Fibroblast of lung (primary cell): ENCODE results near the gene DSPP.

Experiments used
- CTCF ChIP-seq, 2 donors: IDR thresholded peaks in 1 of 2; conservative IDR thresholded peaks in 1 of 2; 1 replicate in 1 of 2; 2 replicates in 1 of 2; pipeline ENCODE4 v1.5.1; 2011 to 2012; ENCODE audit warnings: low read length in 2 of 2, control low read depth in 1 of 2, inconsistent platforms in 1 of 2, low read depth in 1 of 2, mild to moderate bottlenecking in 1 of 2
- EZH2 ChIP-seq: IDR thresholded peaks from 2 replicates; pipeline ENCODE4 v1.5.1; 2012; ENCODE audit warnings: low read length, control low read depth, mild to moderate bottlenecking; ENCODE audit errors: missing control alignments

GRCh38 chr4:87632469-87632868, 24.1 kb downstream of the DSPP start:
- no peak for TF ChIP-seq EZH2
- TF ChIP-seq CTCF (conservative IDR thresholded peaks at IDR 0.05 in 1 of 2, IDR thresholded peaks at IDR 0.05 in 1 of 2; ENCODE audit: low read depth in 1 of 2, low read length in 2 of 2): no peak
